DOHH2 (cell line): ENCODE data around the gene AASDH.

Source experiments
- H3F3A ChIP-seq: fragments of 200-600 bp; sonication (generic), shearing (Covaris generic); 2 replicates; pipeline ENCODE4 v1.6.0; 2016; ENCODE audit warnings: antibody characterized with exemption, mild to moderate bottlenecking; ENCODE audit not compliant: control insufficient read depth, insufficient read depth
- H3K27ac ChIP-seq: fragments of 200-600 bp; sonication (generic); 2 replicates; pipeline ENCODE4 v1.5.1; 2014; ENCODE audit warnings: low read depth, mild to moderate bottlenecking, low read length, moderate library complexity
- H3K27me3 ChIP-seq: fragments of 200-600 bp; sonication (generic); 2 replicates; pipeline ENCODE4 v1.6.1; 2014; ENCODE audit warnings: mild to moderate bottlenecking, low read length, mixed read lengths; ENCODE audit not compliant: control insufficient read depth
- H3K36me3 ChIP-seq: fragments of 200-600 bp; sonication (generic); 2 replicates; pipeline ENCODE4 v1.6.1; 2014; ENCODE audit warnings: mild to moderate bottlenecking, low read length, moderate library complexity, mixed read lengths; ENCODE audit not compliant: control insufficient read depth
- H3K4me1 ChIP-seq: fragments of 200-600 bp; sonication (generic); 2 replicates; pipeline ENCODE4 v1.6.1; 2014; ENCODE audit warnings: mild to moderate bottlenecking, low read length, mixed read lengths; ENCODE audit not compliant: control insufficient read depth
- H3K4me2 ChIP-seq: fragments of 200-600 bp; sonication (generic); 2 replicates; pipeline ENCODE4 v1.6.0; 2014; ENCODE audit warnings: mild to moderate bottlenecking, low read length, moderate library complexity
- H3K4me3 ChIP-seq: fragments of 200-600 bp; sonication (generic); 2 replicates; pipeline ENCODE4 v1.5.1; 2014; ENCODE audit warnings: mild to moderate bottlenecking, low read length, mixed read lengths
- H3K79me2 ChIP-seq: fragments of 200-600 bp; sonication (generic); 2 replicates; pipeline ENCODE4 v1.6.1; 2014; ENCODE audit warnings: mild to moderate bottlenecking, low read length, mixed read lengths; ENCODE audit not compliant: control insufficient read depth
- H3K9me2 ChIP-seq: fragments of 200-600 bp; sonication (generic); replicated peaks from 2 replicates; pipeline ENCODE4 v1.6.1; 2014; ENCODE audit warnings: mild to moderate bottlenecking, low read length, mixed read lengths; ENCODE audit not compliant: control insufficient read depth
- H3K9me3 ChIP-seq: fragments of 200-600 bp; sonication (generic); 2 replicates; pipeline ENCODE4 v1.6.1; 2014; ENCODE audit warnings: antibody characterized with exemption, low read length, mixed read lengths; ENCODE audit not compliant: control insufficient read depth, insufficient read depth
- H4K20me1 ChIP-seq: fragments of 200-600 bp; sonication (generic); 2 replicates; pipeline ENCODE4 v1.6.0; 2014; ENCODE audit warnings: low read depth, mild to moderate bottlenecking, antibody characterized with exemption, low read length, moderate library complexity; ENCODE audit not compliant: control insufficient read depth, insufficient read depth
- EZH2phosphoT487 ChIP-seq: fragments of 200-600 bp; sonication (generic); IDR thresholded peaks from 2 replicates; pipeline ENCODE4 v1.6.1; 2017; ENCODE audit warnings: borderline replicate concordance, mild to moderate bottlenecking, antibody characterized with exemption, low read length, moderate library complexity, mixed read lengths
- TF ChIP-seq, protein P1 (sequence below): fragments of 200-600 bp; sonication (generic); IDR thresholded peaks from one replicate; pipeline ENCODE4 v1.5.1; 2014; ENCODE audit warnings: antibody characterized with exemption, mild to moderate bottlenecking, low read depth, low read length; ENCODE audit not compliant: poor library complexity, severe bottlenecking

Gene AASDH

DNA sequence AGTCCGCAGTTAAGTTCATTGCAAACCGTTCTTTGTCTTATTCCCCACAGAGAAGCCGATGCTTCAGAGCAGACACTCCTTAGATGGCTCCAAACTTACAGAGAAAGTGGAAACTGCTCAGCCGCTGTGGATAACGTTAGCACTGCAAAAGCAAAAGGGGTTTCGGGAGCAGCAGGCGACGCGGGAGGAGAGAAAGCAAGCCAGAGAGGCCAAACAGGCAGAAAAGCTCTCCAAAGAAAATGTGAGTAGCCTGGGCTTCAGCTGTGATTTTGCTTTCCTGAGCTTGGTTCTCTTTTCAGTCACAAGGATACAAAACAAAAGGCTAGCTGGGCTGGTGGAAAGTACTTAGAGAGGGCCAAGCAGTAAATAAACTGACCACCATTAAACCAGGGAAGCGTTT is 64.0 kb downstream of the AASDH start:
- Histone ChIP-seq H3F3A (no peaks in the 10 kb centered on the region), H3K27ac (no peak overlapping the region), H3K4me1 (no peaks in the 10 kb centered on the region), H3K79me2 (no peaks in the 10 kb centered on the region), H3K9me3 (no peaks in the 10 kb centered on the region), H3K4me2 (no peak overlapping the region), H3K4me3 (no peak overlapping the region), H4K20me1 (no peaks in the 10 kb centered on the region), H3K36me3 (no peaks in the 10 kb centered on the region), H3K27me3 (no peaks in the 10 kb centered on the region), H3K9me2 (no peaks in the 10 kb centered on the region)
- TF ChIP-seq EZH2phosphoT487, result no peak
- TF ChIP-seq, protein P1, sequence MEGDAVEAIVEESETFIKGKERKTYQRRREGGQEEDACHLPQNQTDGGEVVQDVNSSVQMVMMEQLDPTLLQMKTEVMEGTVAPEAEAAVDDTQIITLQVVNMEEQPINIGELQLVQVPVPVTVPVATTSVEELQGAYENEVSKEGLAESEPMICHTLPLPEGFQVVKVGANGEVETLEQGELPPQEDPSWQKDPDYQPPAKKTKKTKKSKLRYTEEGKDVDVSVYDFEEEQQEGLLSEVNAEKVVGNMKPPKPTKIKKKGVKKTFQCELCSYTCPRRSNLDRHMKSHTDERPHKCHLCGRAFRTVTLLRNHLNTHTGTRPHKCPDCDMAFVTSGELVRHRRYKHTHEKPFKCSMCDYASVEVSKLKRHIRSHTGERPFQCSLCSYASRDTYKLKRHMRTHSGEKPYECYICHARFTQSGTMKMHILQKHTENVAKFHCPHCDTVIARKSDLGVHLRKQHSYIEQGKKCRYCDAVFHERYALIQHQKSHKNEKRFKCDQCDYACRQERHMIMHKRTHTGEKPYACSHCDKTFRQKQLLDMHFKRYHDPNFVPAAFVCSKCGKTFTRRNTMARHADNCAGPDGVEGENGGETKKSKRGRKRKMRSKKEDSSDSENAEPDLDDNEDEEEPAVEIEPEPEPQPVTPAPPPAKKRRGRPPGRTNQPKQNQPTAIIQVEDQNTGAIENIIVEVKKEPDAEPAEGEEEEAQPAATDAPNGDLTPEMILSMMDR, result no peak

DNA sequence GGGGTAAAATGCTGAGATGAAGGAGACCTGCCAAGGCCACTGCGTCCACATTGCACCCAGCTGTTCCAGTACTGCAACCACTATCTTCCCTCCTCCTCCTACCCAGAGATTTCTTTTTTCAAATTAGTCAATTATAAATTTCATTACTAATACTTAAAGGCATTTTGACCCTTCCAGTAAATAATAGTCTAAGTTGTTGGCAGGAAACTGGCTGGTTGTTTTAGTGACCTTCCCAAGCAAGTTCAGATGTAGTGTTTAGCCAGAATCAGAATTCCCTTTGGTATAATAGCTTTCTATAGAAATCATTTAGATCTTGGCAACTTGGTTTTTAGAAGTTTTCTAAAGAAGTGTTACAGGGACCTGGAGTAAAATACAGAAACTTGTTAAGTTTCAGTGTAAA is 66.0 kb downstream of the AASDH start:
- Histone ChIP-seq H3K4me1 (no peaks in the 10 kb centered on the region), H3K4me3 (no peak overlapping the region), H3K36me3 (no peaks in the 10 kb centered on the region), H3K27me3 (no peaks in the 10 kb centered on the region), H3K9me3 (no peaks in the 10 kb centered on the region), H3F3A (no peaks in the 10 kb centered on the region), H3K9me2 (no peaks in the 10 kb centered on the region), H3K79me2 (no peaks in the 10 kb centered on the region), H3K27ac (no peak overlapping the region), H4K20me1 (no peaks in the 10 kb centered on the region), H3K4me2 (no peak overlapping the region)
- TF ChIP-seq, protein P1, result no peak
- TF ChIP-seq EZH2phosphoT487, result no peak

DNA sequence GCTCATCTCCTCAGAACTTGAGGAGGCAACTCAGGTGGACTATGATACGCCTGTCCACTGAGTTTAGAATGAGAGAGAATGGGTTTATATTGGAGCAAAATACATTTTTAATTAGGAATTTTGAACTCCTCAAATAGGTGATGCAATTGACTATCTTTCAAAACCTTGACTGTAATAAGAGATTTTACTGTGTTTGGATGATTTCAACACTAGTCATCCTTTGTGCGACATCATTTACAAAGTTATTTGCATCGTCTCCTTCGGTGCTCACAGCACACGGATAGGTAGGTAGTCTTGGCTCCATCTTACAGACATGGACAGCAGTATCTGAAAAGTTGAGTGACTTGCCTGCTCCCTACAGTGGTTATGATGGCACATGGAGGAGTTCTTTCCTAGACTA is 67.0 kb downstream of the AASDH start:
- no peaks in the 10 kb centered on the region for H3K9me3 ChIP-seq
- no peak overlapping the region for H3K4me2 ChIP-seq
- TF ChIP-seq EZH2phosphoT487, result no peak
- TF ChIP-seq, protein P1, result no peak
- H3K36me3 ChIP-seq, result no peaks in the 10 kb centered on the region
- no peaks in the 10 kb centered on the region for H3F3A ChIP-seq
- no peaks in the 10 kb centered on the region for H3K27me3 ChIP-seq
- H3K4me3 ChIP-seq, result no peak overlapping the region
- no peaks in the 10 kb centered on the region for H3K79me2 ChIP-seq
- no peaks in the 10 kb centered on the region for H3K9me2 ChIP-seq
- H4K20me1 ChIP-seq, result no peaks in the 10 kb centered on the region
- H3K4me1 ChIP-seq, result no peaks in the 10 kb centered on the region
- no peak overlapping the region for H3K27ac ChIP-seq

DNA sequence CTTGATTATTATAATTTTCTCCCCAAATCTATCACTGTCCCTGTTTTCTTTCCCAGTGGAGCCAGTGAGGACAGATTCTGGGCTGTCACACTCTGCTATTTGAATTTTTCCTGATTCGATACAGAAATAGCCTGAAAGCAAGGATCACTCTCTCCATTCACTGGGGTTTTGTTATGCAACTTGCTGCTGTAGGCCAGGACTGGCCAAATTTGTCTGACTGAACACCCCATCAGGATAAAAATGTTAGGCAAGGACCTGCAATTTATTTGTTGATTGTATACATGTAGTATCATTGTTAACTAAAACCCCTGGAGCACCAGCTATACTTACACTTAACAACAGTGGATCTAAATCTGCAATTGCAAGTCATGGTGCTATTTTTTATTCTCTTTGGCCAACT is 68.7 kb downstream of the AASDH start:
- no peaks in the 10 kb centered on the region for H3K9me2 ChIP-seq
- no peak overlapping the region for H3K4me2 ChIP-seq
- H3K27ac ChIP-seq, result no peak overlapping the region
- no peaks in the 10 kb centered on the region for H3F3A ChIP-seq
- H3K36me3 ChIP-seq, result no peaks in the 10 kb centered on the region
- no peak overlapping the region for H3K4me3 ChIP-seq
- H4K20me1 ChIP-seq, result no peaks in the 10 kb centered on the region
- TF ChIP-seq, protein P1, result no peak
- no peak for TF ChIP-seq EZH2phosphoT487
- H3K79me2 ChIP-seq, result no peaks in the 10 kb centered on the region
- no peaks in the 10 kb centered on the region for H3K27me3 ChIP-seq
- no peaks in the 10 kb centered on the region for H3K9me3 ChIP-seq
- H3K4me1 ChIP-seq, result no peaks in the 10 kb centered on the region
